HepG2 (cell line): ENCODE data around the gene SDC4. TPM values are rescaled to one million over a fixed set of nuclear protein-coding genes. Genes with fewer than 3 reads are reported as not detected.

Experiments used
- EP300 ChIP-seq, 3 experiments: sonication (generic) in 1 of 3; formaldehyde crosslinking in 1 of 3; IDR thresholded peaks; 2 replicates each; pipeline versions ENCODE4 v1.5.1 to v1.6.1; 2011 to 2020; ENCODE audit warnings: low read depth in 2 of 3, low read length in 2 of 3, borderline replicate concordance in 1 of 3, improper control_type of control experiment in 1 of 3, mild to moderate bottlenecking in 1 of 3, missing genetic modification reagents in 1 of 3, moderate library complexity in 1 of 3
- LCORL ChIP-seq, 2 experiments: fragments of 450-650 bp in 1 of 2; sonication (generic) in 1 of 2; formaldehyde crosslinking in 1 of 2; IDR thresholded peaks; 2 replicates each; pipeline versions ENCODE4 v1.5.0 to v1.6.1; 2017 to 2020; ENCODE audit warnings: antibody characterized with exemption in 1 of 2, missing genetic modification reagents in 1 of 2
- MEIS1 ChIP-seq: sonication (generic); formaldehyde crosslinking; IDR thresholded peaks from 2 replicates; pipeline ENCODE4 v1.9.0; 2021; ENCODE audit warnings: mild to moderate bottlenecking, missing genetic modification reagents, moderate library complexity, borderline replicate concordance
- NFYC ChIP-seq: IDR thresholded peaks from 2 replicates; pipeline ENCODE4 v1.6.1; 2016; ENCODE audit warnings: missing genetic modification reagents, missing compliant biosample characterization
- PHF20 ChIP-seq: sonication (generic); formaldehyde crosslinking; IDR thresholded peaks from 2 replicates; pipeline ENCODE4 v1.5.0; 2020; ENCODE audit warnings: mild to moderate bottlenecking, missing genetic modification reagents
- RERE ChIP-seq: IDR thresholded peaks from 2 replicates; pipeline ENCODE4 v1.6.1; 2016; ENCODE audit warnings: low read depth, missing genetic modification reagents, missing compliant biosample characterization
- SALL2 ChIP-seq: sonication (generic); formaldehyde crosslinking; IDR thresholded peaks from 2 replicates; pipeline ENCODE4 v1.8.1; 2023; ENCODE audit warnings: mild to moderate bottlenecking, missing genetic modification reagents, inconsistent platforms
- ZFP37 ChIP-seq: sonication (generic); formaldehyde crosslinking; IDR thresholded peaks from 2 replicates; pipeline ENCODE4 v1.4.0; 2020; ENCODE audit warnings: missing genetic modification reagents, borderline replicate concordance
- ZFP90 ChIP-seq: sonication (generic); formaldehyde crosslinking; IDR thresholded peaks from 2 replicates; pipeline ENCODE4 v1.8.0; 2022; ENCODE audit warnings: missing genetic modification reagents, mild to moderate bottlenecking, inconsistent platforms, borderline replicate concordance
- ZNF362 ChIP-seq: sonication (generic); formaldehyde crosslinking; IDR thresholded peaks from 2 replicates; pipeline ENCODE4 v1.4.0; 2020; ENCODE audit warnings: missing genetic modification reagents, mild to moderate bottlenecking, borderline replicate concordance
- ZNF468 ChIP-seq: sonication (generic); formaldehyde crosslinking; IDR thresholded peaks from 2 replicates; pipeline ENCODE4 v1.8.0; 2022; ENCODE audit warnings: mild to moderate bottlenecking, moderate library complexity, missing genetic modification reagents
- ZNF557 ChIP-seq: sonication (generic); formaldehyde crosslinking; IDR thresholded peaks from 2 replicates; pipeline ENCODE4 v1.4.0; 2020; ENCODE audit warnings: missing genetic modification reagents
- ZNF660 ChIP-seq: sonication (generic); formaldehyde crosslinking; IDR thresholded peaks from 2 replicates; pipeline ENCODE4 v1.5.1; 2020; ENCODE audit warnings: mild to moderate bottlenecking, low read depth, missing genetic modification reagents, borderline replicate concordance
- ZNF687 ChIP-seq: sonication (generic); formaldehyde crosslinking; IDR thresholded peaks from 2 replicates; pipeline ENCODE4 v1.5.1; 2020; ENCODE audit warnings: mild to moderate bottlenecking, missing genetic modification reagents, moderate library complexity
- ZNF777 ChIP-seq: sonication (generic); formaldehyde crosslinking; IDR thresholded peaks from 2 replicates; pipeline ENCODE4 v1.4.0; 2020; ENCODE audit warnings: missing genetic modification reagents
- ZSCAN29 ChIP-seq: sonication (generic); formaldehyde crosslinking; conservative IDR thresholded peaks from 2 replicates; pipeline ENCODE4 v1.4.0; 2020; ENCODE audit warnings: mild to moderate bottlenecking, missing genetic modification reagents
- polyA plus RNA-seq, 8 experiments: library from polyadenylated mRNA; depleted of rRNA in 3 of 8; stranded (reverse) in 7 of 8; unstranded in 1 of 8; fragments of >200 nt; fragmentation: Illumina TruSeq in 4 of 8; extraction: Trizol in 4 of 8; gene quantifications; 2 replicates each; pipeline versions ENCODE4 v1.2.1 to v1.2.3, GENCODE V29; 2011 to 2016; ENCODE audit warnings: low read depth in 4 of 8, missing spikeins in 1 of 8, mixed read lengths in 1 of 8; ENCODE audit not compliant: insufficient read depth in 1 of 8
- total RNA-seq, 5 experiments: library from RNA; depleted of rRNA; stranded (reverse); fragments of >200 nt; fragmentation: Illumina TruSeq; extraction: Trizol; gene quantifications; 2 replicates each; pipeline ENCODE4 v1.2.3, GENCODE V29; 2016; ENCODE audit warnings: low read depth in 1 of 5

The SDC4 gene
- total and polyA plus RNA-seq, 2 of the 13 experiments (the other 11 are each of a cell fraction or from before 2014, with no cell fraction given) = 49.0 to 65.1 TPM

GRCh38 chr20:45362804-45363610, 14.8 kb upstream of the SDC4 start, which contains the start of gene SYS1 (continued):
- TF ChIP-seq RERE (CRISPR knock-in tag) (peak; percentile 64), PHF20 (CRISPR knock-in tag) (peak; percentile 96), MEIS1 (peak; percentile 98; the same call in 1 of the 2 replicates), EP300 (IDR thresholded peaks at IDR 0.05; ENCODE audit: low read depth in 2 of 2, low read length in 2 of 2) (peak; percentile 8 to 29; a peak in 3 of 4 replicates), EP300 (CRISPR knock-in tag; IDR thresholded peaks at IDR 0.05; ENCODE audit: borderline replicate concordance) (peak; percentile 77), ZFP90 (CRISPR knock-in tag) (peak; percentile 96), ZNF687 (peak; percentile 97), SALL2 (CRISPR knock-in tag) (peak; percentile 96; the same call in 1 of the 2 replicates), ZNF362 (CRISPR knock-in tag) (peak; percentile 78), ZSCAN29 (CRISPR knock-in tag) (peak; percentile 94; the same call in 1 of the 2 replicates), ZNF777 (CRISPR knock-in tag) (peak; percentile 61; the same call in 1 of the 2 replicates), ZNF557 (CRISPR knock-in tag) (peak; percentile 66; the same call in 1 of the 2 replicates), ZFP37 (no peak), LCORL (IDR thresholded peaks at IDR 0.05) (no peak), LCORL (CRISPR knock-in tag; IDR thresholded peaks at IDR 0.05) (peak; percentile 99), ZNF468 (CRISPR knock-in tag) (peak; percentile 83; the same call in 1 of the 2 replicates), ZNF660 (CRISPR knock-in tag) (no peak; the same call in 1 of the 2 replicates), NFYC (CRISPR knock-in tag) (peak; percentile 48; the same call in 1 of the 2 replicates)
